CD14-positive monocyte (primary cell): ENCODE data around the gene OR6B3. TPM values are rescaled to one million over a fixed set of nuclear protein-coding genes. Genes with fewer than 3 reads are reported as not detected.

Source experiments
- DNase-seq, 3 donors: peaks; one replicate each; pipeline ENCODE4 v3.0.0-alpha.2; 2011 to 2022
- H2AFZ ChIP-seq: 2 replicates; pipeline ENCODE4 v1.6.0; 2012; ENCODE audit warnings: mild to moderate bottlenecking, low read depth, low read length, inconsistent platforms; ENCODE audit not compliant: insufficient read depth, poor library complexity, severe bottlenecking
- H3K27ac ChIP-seq, 2 donors: 1 replicate in 1 of 2; 2 replicates in 1 of 2; pipeline ENCODE4 v1.5.1; 2012 to 2013; ENCODE audit warnings: low read length in 2 of 2, control low read depth in 1 of 2, inconsistent platforms in 1 of 2, low read depth in 1 of 2, mild to moderate bottlenecking in 1 of 2
- H3K27me3 ChIP-seq, 2 donors: one replicate each; pipeline versions ENCODE4 v1.6.0 to v1.6.1; 2011 to 2013; ENCODE audit warnings: low read length in 2 of 2; ENCODE audit not compliant: control insufficient read depth in 2 of 2, insufficient read depth in 2 of 2
- H3K36me3 ChIP-seq, 2 donors: replicated peaks in 1 of 2; 1 replicate in 1 of 2; 2 replicates in 1 of 2; pipeline versions ENCODE4 v1.5.1 to v1.6.1; 2012 to 2013; ENCODE audit warnings: low read length in 2 of 2, control low read depth in 1 of 2, inconsistent platforms in 1 of 2, mild to moderate bottlenecking in 1 of 2; ENCODE audit not compliant: insufficient read depth in 2 of 2, control insufficient read depth in 1 of 2
- H3K4me1 ChIP-seq, 2 donors: 1 replicate in 1 of 2; 2 replicates in 1 of 2; pipeline versions ENCODE4 v1.5.1 to v1.6.1; 2012 to 2013; ENCODE audit warnings: low read length in 2 of 2, control low read depth in 1 of 2, inconsistent platforms in 1 of 2, mild to moderate bottlenecking in 1 of 2, moderate library complexity in 1 of 2; ENCODE audit not compliant: insufficient read depth in 2 of 2, control insufficient read depth in 1 of 2
- H3K4me2 ChIP-seq: replicated peaks from 2 replicates; pipeline ENCODE3; 2012; ENCODE audit warnings: low read length, moderate library complexity, mild to moderate bottlenecking; ENCODE audit not compliant: poor library complexity, severe bottlenecking; ENCODE audit errors: extremely low read depth
- H3K4me3 ChIP-seq, 3 experiments: fragments of 200-600 bp in 1 of 3; sonication (generic) in 1 of 3; replicated peaks in 1 of 3; 1 replicate in 2 of 3; 2 replicates in 1 of 3; pipeline ENCODE4 v1.5.1; 2011 to 2013; ENCODE audit warnings: low read length in 3 of 3, mild to moderate bottlenecking in 3 of 3, control low read depth in 2 of 3, low read depth in 2 of 3, inconsistent platforms in 1 of 3, moderate library complexity in 1 of 3
- H3K79me2 ChIP-seq: 2 replicates; pipeline ENCODE4 v1.6.0; 2012; ENCODE audit warnings: mild to moderate bottlenecking, control low read depth, inconsistent platforms, low read length, moderate library complexity; ENCODE audit not compliant: insufficient read depth
- H3K9ac ChIP-seq: 2 replicates; pipeline ENCODE4 v1.6.0; 2017; ENCODE audit warnings: low read length, mild to moderate bottlenecking; ENCODE audit not compliant: insufficient read depth, poor library complexity, severe bottlenecking
- H3K9me3 ChIP-seq, 2 donors: replicated peaks in 1 of 2; 1 replicate in 1 of 2; 2 replicates in 1 of 2; pipeline versions ENCODE4 v1.5.1 to v1.6.1; 2012 to 2013; ENCODE audit warnings: low read length in 2 of 2, control low read depth in 1 of 2; ENCODE audit not compliant: control insufficient read depth in 1 of 2, insufficient read depth in 1 of 2
- H4K20me1 ChIP-seq: 2 replicates; pipeline ENCODE4 v1.6.0; 2012; ENCODE audit warnings: mild to moderate bottlenecking, low read length, control low read depth, moderate library complexity; ENCODE audit not compliant: insufficient read depth
- H3K27ac Mint-ChIP-seq, 7 donors: one replicate each; pipeline ENCODE4 v1.8.0; 2020; ENCODE audit warnings: mild to moderate bottlenecking in 7 of 7, mixed read lengths in 7 of 7, moderate library complexity in 6 of 7, inconsistent platforms in 2 of 7
- H3K27me3 Mint-ChIP-seq, 3 donors: one replicate each; pipeline ENCODE4 v1.8.0; 2021 to 2022; ENCODE audit warnings: low read depth in 3 of 3, mild to moderate bottlenecking in 3 of 3, mixed read lengths in 3 of 3, moderate library complexity in 3 of 3, inconsistent platforms in 1 of 3
- H3K36me3 Mint-ChIP-seq, 2 donors: one replicate each; pipeline ENCODE4 v1.8.0; 2020; ENCODE audit warnings: mixed read lengths in 2 of 2, inconsistent platforms in 1 of 2, mild to moderate bottlenecking in 1 of 2
- H3K4me1 Mint-ChIP-seq: one replicate; pipeline ENCODE4 v1.8.0; 2020; ENCODE audit warnings: mild to moderate bottlenecking, mixed read lengths
- H3K4me3 Mint-ChIP-seq, 2 donors: one replicate each; pipeline ENCODE4 v1.8.0; 2020; ENCODE audit warnings: mild to moderate bottlenecking in 2 of 2, mixed read lengths in 2 of 2, moderate library complexity in 1 of 2
- H3K9me3 Mint-ChIP-seq, 7 donors: one replicate each; pipeline ENCODE4 v1.8.0; 2020 to 2022; ENCODE audit warnings: mixed read lengths in 7 of 7, mild to moderate bottlenecking in 6 of 7, moderate library complexity in 6 of 7, inconsistent platforms in 2 of 7
- WGBS: methylation state at CpG from one replicate; pipeline ENCODE4 v1.1.5; 2013; ENCODE audit warnings: missing lambda C conversion rate; ENCODE audit not compliant: insufficient coverage; 5-methylcytosine and 5-hydroxymethylcytosine counted together
- intact Hi-C, 2 donors: fragments of 100-400 bp; cut with micrococcal nuclease; formaldehyde crosslinking; loops; one replicate each; pipeline versions ENCODE4 v1.15.0 to v1.15.1; 2023
- polyA plus RNA-seq, 3 donors: library from polyadenylated mRNA; depleted of rRNA in 1 of 3; unstranded in 2 of 3; stranded (reverse) in 1 of 3; fragments of 300-500 nt in 2 of 3; fragments of >200 nt in 1 of 3; fragmentation: Illumina TruSeq in 2 of 3; gene quantifications; 1 replicate in 2 of 3; 2 replicates in 1 of 3; pipeline ENCODE4 v1.2.3, GENCODE V29; 2012 to 2021
- TF ChIP-seq, protein P1 (sequence below): fragments of 200-600 bp; IDR thresholded peaks from one replicate; pipeline ENCODE4 v1.8.0; 2022; ENCODE audit warnings: antibody characterized with exemption, mild to moderate bottlenecking

Gene OR6B3
- polyA plus RNA-seq, 3 donors, result not detected

DNA sequence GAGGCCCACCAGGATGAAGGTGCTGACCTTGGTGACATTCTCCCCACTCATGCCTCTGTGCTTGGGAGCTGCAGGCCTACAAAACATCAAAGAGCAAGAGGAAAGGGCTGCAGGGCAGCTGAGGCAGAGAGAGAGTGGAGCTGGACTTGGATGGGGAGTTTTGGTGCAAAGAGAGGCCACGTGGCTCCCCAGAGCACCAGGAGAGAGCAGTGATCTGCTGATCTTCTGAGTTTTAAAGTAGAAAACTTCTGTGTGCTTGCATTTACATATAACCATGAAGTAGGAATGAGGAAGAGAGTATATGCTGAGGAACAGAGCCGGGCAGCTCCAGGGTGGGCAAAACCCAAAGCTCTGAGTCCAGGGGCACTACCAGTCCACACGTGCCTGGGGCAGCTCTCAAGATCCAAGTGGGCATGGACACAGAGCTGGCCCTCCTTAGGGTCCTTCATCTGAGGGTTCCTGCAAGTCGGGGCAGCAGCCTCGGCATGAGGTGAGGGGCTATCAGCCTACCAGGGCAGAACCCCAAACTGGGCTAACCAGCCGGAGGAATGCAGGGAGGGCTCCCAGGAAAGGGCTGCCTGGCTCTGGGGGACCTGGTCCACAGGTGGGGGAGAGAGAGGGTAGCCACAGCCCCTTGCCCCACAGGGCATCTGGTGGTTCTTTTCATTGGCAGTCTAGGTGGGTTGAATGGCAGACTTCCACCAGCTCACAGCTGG is 22.8 kb downstream of the OR6B3 start, which contains the start of gene OR6B2:
Gene OR6B2, minus strand, starts transcription at position 51 of the 716 bp plus-strand sequence. Its CDS starts 0 bp downstream, at position 51.
- Mint-ChIP-seq H3K4me1 (no peaks in the 10 kb centered on the region), H3K4me3 (no peak within 1 kb of the TSS), H3K36me3 (no peaks in the 10 kb centered on the region), H3K9me3 (peaks cover 0 to 2% (median 0%) of the 10 kb centered on the region in 7 donors), H3K27ac (no peak within 1 kb of the TSS), H3K27me3 (peaks cover 2 to 23% (median 11%) of the 10 kb centered on the region in 3 donors)
- H3K79me2 ChIP-seq, result no peaks in the 10 kb centered on the region
- H4K20me1 ChIP-seq, result no peaks in the 10 kb centered on the region
- no peak within 1 kb of the TSS for H3K9ac ChIP-seq
- TF ChIP-seq, protein P1, sequence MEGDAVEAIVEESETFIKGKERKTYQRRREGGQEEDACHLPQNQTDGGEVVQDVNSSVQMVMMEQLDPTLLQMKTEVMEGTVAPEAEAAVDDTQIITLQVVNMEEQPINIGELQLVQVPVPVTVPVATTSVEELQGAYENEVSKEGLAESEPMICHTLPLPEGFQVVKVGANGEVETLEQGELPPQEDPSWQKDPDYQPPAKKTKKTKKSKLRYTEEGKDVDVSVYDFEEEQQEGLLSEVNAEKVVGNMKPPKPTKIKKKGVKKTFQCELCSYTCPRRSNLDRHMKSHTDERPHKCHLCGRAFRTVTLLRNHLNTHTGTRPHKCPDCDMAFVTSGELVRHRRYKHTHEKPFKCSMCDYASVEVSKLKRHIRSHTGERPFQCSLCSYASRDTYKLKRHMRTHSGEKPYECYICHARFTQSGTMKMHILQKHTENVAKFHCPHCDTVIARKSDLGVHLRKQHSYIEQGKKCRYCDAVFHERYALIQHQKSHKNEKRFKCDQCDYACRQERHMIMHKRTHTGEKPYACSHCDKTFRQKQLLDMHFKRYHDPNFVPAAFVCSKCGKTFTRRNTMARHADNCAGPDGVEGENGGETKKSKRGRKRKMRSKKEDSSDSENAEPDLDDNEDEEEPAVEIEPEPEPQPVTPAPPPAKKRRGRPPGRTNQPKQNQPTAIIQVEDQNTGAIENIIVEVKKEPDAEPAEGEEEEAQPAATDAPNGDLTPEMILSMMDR, result no peak
- WGBS, result 73% methylated on average over 6 of the region's 6 CpGs
- no peak within 1 kb of the TSS for H3K4me2 ChIP-seq
- intact Hi-C loops, result no loop called here
- no peaks in the 10 kb centered on the region for H3K9me3 ChIP-seq
- no peak for DNase-seq
- peaks cover 0 to 4% of the 10 kb centered on the region in 2 donors for H3K4me1 ChIP-seq
- peaks cover 0 to 16% of the 10 kb centered on the region in 2 donors for H3K27me3 ChIP-seq
- H3K27ac ChIP-seq, result no peak within 1 kb of the TSS
- no peak within 1 kb of the TSS for H2AFZ ChIP-seq
- H3K36me3 ChIP-seq, result no peaks in the 10 kb centered on the region
- H3K4me3 ChIP-seq, result no peak within 1 kb of the TSS

DNA sequence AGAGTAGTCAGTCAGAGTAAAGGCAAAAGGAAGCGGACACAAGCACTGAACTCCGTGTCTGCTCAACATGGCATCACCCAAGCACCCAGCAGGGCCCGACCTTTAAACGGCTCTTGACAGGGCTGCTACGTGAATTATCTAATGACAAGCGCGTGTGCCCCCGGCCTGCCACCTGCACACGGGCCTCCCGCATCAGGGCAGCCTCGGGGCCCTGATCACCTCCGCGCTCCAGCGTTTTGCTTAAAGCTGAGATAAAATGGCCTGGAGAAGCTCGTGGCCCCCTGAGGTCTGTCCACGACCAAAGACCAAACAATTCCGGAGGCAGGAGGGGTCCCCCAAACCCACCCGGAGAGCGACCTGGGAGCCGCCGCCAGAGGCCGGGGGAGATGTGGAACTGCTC is 28.6 kb downstream of the OR6B3 start:
- TF ChIP-seq, protein P1, result no peak
- H3K27me3 Mint-ChIP-seq, result peaks cover 0 to 5% (median 4%) of the 10 kb centered on the region in 3 donors
- peaks cover 16% of the 10 kb centered on the region for H3K4me1 Mint-ChIP-seq
- intact Hi-C loops, result loop anchor here in 1 of 2 donors (5.0 to 10.0 kb wide), 2 partner anchors 560 to 1618 kb away; partner anchors contain the start of gene CAPN10
- peak in 2 of 3 donors; percentile 2 to 13 for DNase-seq
- H3K4me2 ChIP-seq, result peak overlapping the region; percentile 90
- peaks cover 17 to 19% of the 10 kb centered on the region in 2 donors for H3K36me3 ChIP-seq
- H3K27me3 ChIP-seq, result peaks cover 0 to 4% of the 10 kb centered on the region in 2 donors
- H2AFZ ChIP-seq, result peak overlapping the region; percentile 98
- H3K36me3 Mint-ChIP-seq, result peaks cover 17% of the 10 kb centered on the region in 2 donors
- H3K4me3 ChIP-seq, result peak overlapping the region; percentile 83 to 99 (median 90)
- peak overlapping the region; percentile 91 to 97 (median 95) for H3K27ac Mint-ChIP-seq
- no peaks in the 10 kb centered on the region for H3K9me3 ChIP-seq
- H4K20me1 ChIP-seq, result peaks cover 8% of the 10 kb centered on the region
- peak overlapping the region; percentile 97 for H3K9ac ChIP-seq
- H3K27ac ChIP-seq, result peak overlapping the region; percentile 40 to 99
- H3K79me2 ChIP-seq, result peaks cover 38% of the 10 kb centered on the region
- peaks cover 0 to 5% (median 0%) of the 10 kb centered on the region in 7 donors for H3K9me3 Mint-ChIP-seq
- WGBS, result under 1% methylated on average over 17 of the region's 22 CpGs
- peaks cover 13 to 15% of the 10 kb centered on the region in 2 donors for H3K4me1 ChIP-seq
- peak overlapping the region; percentile 96 for H3K4me3 Mint-ChIP-seq
